HEK293 (cell line): ENCODE measurements around the gene SLC5A10.

Experiments used
- REST ChIP-seq: fragments of 450-650 bp; formaldehyde crosslinking; IDR thresholded peaks from 2 replicates; pipeline ENCODE4 v1.5.1; 2016; ENCODE audit warnings: missing biosample characterization, missing genetic modification characterization
- SCRT2 ChIP-seq: fragments of 450-650 bp; formaldehyde crosslinking; IDR thresholded peaks from 2 replicates; pipeline ENCODE4 v1.5.1; 2016; ENCODE audit warnings: missing biosample characterization, missing genetic modification characterization
- SP7 ChIP-seq: fragments of 450-650 bp; formaldehyde crosslinking; IDR thresholded peaks from 2 replicates; pipeline ENCODE4 v1.5.1; 2016; ENCODE audit warnings: missing biosample characterization, missing genetic modification characterization
- ZFP37 ChIP-seq: fragments of 450-650 bp; formaldehyde crosslinking; IDR thresholded peaks from 2 replicates; pipeline ENCODE4 v1.5.1; 2016; ENCODE audit warnings: missing biosample characterization, missing genetic modification characterization
- ZNF132 ChIP-seq: fragments of 450-650 bp; formaldehyde crosslinking; IDR thresholded peaks from 2 replicates; pipeline ENCODE4 v1.5.1; 2017; ENCODE audit warnings: missing biosample characterization, missing genetic modification characterization, borderline replicate concordance
- ZNF501 ChIP-seq: fragments of 450-650 bp; formaldehyde crosslinking; IDR thresholded peaks from 2 replicates; pipeline ENCODE4 v1.5.1; 2016; ENCODE audit warnings: missing biosample characterization, missing genetic modification characterization
- ZNF660 ChIP-seq: fragments of 450-650 bp; IDR thresholded peaks from 2 replicates; pipeline ENCODE4 v1.5.1; 2018; ENCODE audit warnings: missing biosample characterization, mild to moderate bottlenecking, missing genetic modification characterization
- ZSCAN18 ChIP-seq: fragments of 450-650 bp; formaldehyde crosslinking; IDR thresholded peaks from 2 replicates; pipeline ENCODE4 v1.5.1; 2016; ENCODE audit warnings: missing biosample characterization, missing genetic modification characterization
- TF ChIP-seq, protein P1 (sequence below): fragments of 450-650 bp; formaldehyde crosslinking; IDR thresholded peaks from 2 replicates; pipeline ENCODE4 v1.5.1; 2016; ENCODE audit warnings: missing biosample characterization, missing genetic modification characterization
- TF ChIP-seq, protein P2 (sequence below): fragments of 450-650 bp; formaldehyde crosslinking; IDR thresholded peaks from 2 replicates; pipeline ENCODE4 v1.5.1; 2016; ENCODE audit warnings: missing biosample characterization, missing genetic modification characterization

DNA sequence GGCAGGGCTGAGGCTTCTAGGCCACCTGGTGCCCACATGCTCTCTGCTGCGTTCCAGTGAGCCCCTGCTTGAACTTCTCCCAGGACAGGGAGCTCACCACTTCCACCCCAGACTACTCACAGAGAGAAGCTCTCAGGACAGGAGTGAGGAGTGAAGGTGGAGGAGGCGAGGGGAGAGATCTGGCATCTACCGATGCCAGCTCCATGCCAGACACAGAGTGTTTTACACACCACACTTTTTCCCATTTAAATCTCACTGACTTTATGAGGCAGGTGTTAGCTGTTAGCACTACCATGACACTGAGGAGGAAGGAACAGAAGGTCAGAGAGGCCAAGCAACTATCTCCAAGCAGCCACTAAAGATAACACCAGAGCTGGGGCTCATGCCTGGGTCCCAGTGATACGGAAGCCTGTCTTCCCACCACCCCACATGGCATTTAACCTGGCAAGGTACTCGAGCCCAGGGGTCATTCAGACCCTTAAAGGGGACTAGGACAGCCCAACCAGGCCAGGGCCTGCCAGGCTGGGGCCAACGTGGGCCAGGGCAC lies 45.8 kb downstream of the SLC5A10 start:
- TF ChIP-seq ZSCAN18 (no peak), ZNF660 (no peak), SP7 (tag by site-specific recombination) (no peak), ZNF501 (tag by site-specific recombination) (no peak), REST (no peak), SCRT2 (tag by site-specific recombination) (no peak), ZNF132 (tag by site-specific recombination) (no peak), ZFP37 (tag by site-specific recombination) (no peak)
- TF ChIP-seq, protein P1, sequence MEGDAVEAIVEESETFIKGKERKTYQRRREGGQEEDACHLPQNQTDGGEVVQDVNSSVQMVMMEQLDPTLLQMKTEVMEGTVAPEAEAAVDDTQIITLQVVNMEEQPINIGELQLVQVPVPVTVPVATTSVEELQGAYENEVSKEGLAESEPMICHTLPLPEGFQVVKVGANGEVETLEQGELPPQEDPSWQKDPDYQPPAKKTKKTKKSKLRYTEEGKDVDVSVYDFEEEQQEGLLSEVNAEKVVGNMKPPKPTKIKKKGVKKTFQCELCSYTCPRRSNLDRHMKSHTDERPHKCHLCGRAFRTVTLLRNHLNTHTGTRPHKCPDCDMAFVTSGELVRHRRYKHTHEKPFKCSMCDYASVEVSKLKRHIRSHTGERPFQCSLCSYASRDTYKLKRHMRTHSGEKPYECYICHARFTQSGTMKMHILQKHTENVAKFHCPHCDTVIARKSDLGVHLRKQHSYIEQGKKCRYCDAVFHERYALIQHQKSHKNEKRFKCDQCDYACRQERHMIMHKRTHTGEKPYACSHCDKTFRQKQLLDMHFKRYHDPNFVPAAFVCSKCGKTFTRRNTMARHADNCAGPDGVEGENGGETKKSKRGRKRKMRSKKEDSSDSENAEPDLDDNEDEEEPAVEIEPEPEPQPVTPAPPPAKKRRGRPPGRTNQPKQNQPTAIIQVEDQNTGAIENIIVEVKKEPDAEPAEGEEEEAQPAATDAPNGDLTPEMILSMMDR (tag by site-specific recombination): no peak
- TF ChIP-seq, protein P2, sequence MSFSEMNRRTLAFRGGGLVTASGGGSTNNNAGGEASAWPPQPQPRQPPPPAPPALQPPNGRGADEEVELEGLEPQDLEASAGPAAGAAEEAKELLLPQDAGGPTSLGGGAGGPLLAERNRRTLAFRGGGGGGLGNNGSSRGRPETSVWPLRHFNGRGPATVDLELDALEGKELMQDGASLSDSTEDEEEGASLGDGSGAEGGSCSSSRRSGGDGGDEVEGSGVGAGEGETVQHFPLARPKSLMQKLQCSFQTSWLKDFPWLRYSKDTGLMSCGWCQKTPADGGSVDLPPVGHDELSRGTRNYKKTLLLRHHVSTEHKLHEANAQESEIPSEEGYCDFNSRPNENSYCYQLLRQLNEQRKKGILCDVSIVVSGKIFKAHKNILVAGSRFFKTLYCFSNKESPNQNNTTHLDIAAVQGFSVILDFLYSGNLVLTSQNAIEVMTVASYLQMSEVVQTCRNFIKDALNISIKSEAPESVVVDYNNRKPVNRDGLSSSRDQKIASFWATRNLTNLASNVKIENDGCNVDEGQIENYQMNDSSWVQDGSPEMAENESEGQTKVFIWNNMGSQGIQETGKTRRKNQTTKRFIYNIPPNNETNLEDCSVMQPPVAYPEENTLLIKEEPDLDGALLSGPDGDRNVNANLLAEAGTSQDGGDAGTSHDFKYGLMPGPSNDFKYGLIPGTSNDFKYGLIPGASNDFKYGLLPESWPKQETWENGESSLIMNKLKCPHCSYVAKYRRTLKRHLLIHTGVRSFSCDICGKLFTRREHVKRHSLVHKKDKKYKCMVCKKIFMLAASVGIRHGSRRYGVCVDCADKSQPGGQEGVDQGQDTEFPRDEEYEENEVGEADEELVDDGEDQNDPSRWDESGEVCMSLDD: no peak
